Cardiac muscle cell (in vitro differentiated cells and primary cell): Measurements from ENCODE around the gene RARS1. TPM values are rescaled to one million over a fixed set of nuclear protein-coding genes. Genes with fewer than 3 reads are reported as not detected.

Source experiments
- DNase-seq, 2 donors: peaks; one replicate each; pipeline versions ENCODE4 v3.0.0 to v3.0.0-alpha.2; 2010 to 2017; ENCODE audit warnings: low read depth in 1 of 2, low spot score in 1 of 2
- H3K27ac ChIP-seq: fragments of 200-600 bp; sonication (generic); 2 replicates; pipeline ENCODE4 v1.5.1; 2016
- H3K27me3 ChIP-seq: fragments of 200-600 bp; sonication (generic); 2 replicates; pipeline ENCODE4 v1.6.0; 2016; ENCODE audit warnings: control low read depth
- H3K36me3 ChIP-seq: fragments of 200-600 bp; sonication (generic); 2 replicates; pipeline ENCODE4 v1.5.1; 2016; ENCODE audit warnings: control low read depth
- H3K4me1 ChIP-seq: fragments of 200-600 bp; sonication (generic); 2 replicates; pipeline ENCODE4 v1.8.1; 2017; ENCODE audit warnings: low read depth, mild to moderate bottlenecking, mixed run types
- H3K4me3 ChIP-seq: fragments of 200-600 bp; sonication (generic); 2 replicates; pipeline ENCODE4 v1.5.1; 2016; ENCODE audit warnings: mild to moderate bottlenecking
- H3K9me3 ChIP-seq: fragments of 200-600 bp; sonication (generic); 2 replicates; pipeline ENCODE4 v1.5.1; 2017; ENCODE audit warnings: low read depth, mild to moderate bottlenecking, control low read depth
- polyA plus RNA-seq: library from polyadenylated mRNA; unstranded; fragments of >200 nt; fragmentation: Nextera tagmentation; extraction: Ambion mirVana; gene quantifications from 2 replicates; pipeline ENCODE4 v1.2.1, GENCODE V29; 2016
- total RNA-seq: library from RNA; depleted of rRNA; stranded (reverse); fragments of >200 nt; gene quantifications from 2 replicates; pipeline ENCODE4 v1.2.3, GENCODE V29; 2016
- TF ChIP-seq, protein P1 (sequence below): IDR thresholded peaks from 2 replicates; pipeline ENCODE4 v1.5.1; 2012; ENCODE audit warnings: low read depth, mild to moderate bottlenecking, low read length

The RARS1 gene
- total and polyA plus RNA-seq, 2 experiments from 2014 or later: 68.0 to 92.7 TPM

DNA sequence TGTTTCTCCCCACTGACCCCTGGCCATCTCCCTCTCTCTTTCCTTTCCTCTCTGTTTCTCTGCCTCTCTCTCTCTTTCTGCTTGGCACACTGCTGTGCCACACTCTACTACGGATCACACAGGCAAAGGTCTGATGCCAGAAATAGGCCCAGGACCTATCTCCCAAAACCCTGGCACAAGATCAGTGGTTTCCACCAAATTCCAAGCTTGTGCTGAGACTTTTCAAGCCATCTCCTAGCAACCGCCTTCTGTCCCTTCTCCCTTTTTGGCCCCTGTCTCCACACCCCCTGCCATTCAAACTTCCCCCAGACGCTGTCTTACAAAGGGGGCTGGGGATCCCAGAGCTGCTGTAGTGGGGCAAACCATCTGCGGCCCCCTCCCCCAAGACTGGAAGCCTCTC, 38.5 kb upstream of the RARS1 start:
- Histone ChIP-seq H3K4me3 (no peak overlapping the region), H3K9me3 (no peaks in the 10 kb centered on the region), H3K36me3 (no peaks in the 10 kb centered on the region), H3K4me1 (no peaks in the 10 kb centered on the region), H3K27ac (no peak overlapping the region), H3K27me3 (no peaks in the 10 kb centered on the region)
- peak in 1 of 2 donors; percentile 20 for DNase-seq
- TF ChIP-seq, protein P1, sequence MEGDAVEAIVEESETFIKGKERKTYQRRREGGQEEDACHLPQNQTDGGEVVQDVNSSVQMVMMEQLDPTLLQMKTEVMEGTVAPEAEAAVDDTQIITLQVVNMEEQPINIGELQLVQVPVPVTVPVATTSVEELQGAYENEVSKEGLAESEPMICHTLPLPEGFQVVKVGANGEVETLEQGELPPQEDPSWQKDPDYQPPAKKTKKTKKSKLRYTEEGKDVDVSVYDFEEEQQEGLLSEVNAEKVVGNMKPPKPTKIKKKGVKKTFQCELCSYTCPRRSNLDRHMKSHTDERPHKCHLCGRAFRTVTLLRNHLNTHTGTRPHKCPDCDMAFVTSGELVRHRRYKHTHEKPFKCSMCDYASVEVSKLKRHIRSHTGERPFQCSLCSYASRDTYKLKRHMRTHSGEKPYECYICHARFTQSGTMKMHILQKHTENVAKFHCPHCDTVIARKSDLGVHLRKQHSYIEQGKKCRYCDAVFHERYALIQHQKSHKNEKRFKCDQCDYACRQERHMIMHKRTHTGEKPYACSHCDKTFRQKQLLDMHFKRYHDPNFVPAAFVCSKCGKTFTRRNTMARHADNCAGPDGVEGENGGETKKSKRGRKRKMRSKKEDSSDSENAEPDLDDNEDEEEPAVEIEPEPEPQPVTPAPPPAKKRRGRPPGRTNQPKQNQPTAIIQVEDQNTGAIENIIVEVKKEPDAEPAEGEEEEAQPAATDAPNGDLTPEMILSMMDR: no peak

DNA sequence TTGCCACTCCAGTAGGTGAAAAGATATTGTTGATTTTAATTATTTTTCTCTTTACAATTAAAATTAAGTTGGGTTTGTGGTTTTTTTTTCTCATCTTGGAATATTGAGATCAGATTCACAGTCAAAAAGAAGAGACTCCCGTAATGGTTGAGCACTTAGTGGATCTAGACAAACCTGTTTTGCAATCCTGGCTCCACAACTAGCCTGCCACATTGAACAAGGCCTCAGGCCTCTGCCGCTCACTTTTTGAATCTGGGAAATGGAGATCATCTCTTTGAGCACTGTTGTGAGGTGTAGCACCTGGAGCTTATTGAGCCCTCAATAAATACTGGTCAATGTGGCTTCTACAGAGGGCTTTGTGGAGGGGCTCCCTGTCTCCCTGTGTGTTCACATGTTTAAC, 37.1 kb upstream of the RARS1 start:
- TF ChIP-seq, protein P1: no peak
- no peaks in the 10 kb centered on the region for H3K4me1 ChIP-seq
- H3K27ac ChIP-seq: no peak overlapping the region
- H3K27me3 ChIP-seq: no peaks in the 10 kb centered on the region
- H3K36me3 ChIP-seq: no peaks in the 10 kb centered on the region
- DNase-seq: no peak
- H3K9me3 ChIP-seq: no peaks in the 10 kb centered on the region
- no peak overlapping the region for H3K4me3 ChIP-seq

DNA sequence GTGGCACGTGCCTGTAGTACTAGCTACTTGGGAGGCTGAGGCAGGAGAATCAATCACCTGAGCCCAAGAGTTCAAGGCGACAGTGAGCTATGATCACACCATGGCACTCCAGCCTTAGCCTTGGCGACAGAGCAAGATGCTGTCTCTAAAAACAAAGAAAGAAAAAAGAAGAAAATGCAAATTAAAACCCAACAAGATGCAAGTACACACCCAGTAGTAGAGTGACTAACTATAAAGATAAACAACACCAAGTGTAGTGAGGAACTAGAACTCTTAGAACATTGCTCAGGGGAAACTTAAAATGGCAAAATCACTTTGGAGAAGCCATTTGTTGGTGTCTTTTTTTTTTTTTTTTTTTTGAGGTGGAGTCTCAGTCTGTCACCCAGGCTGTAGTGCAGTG, 34.7 kb upstream of the RARS1 start:
- Histone ChIP-seq H3K4me3 (no peak overlapping the region), H3K4me1 (no peaks in the 10 kb centered on the region), H3K27ac (no peak overlapping the region), H3K27me3 (no peaks in the 10 kb centered on the region), H3K36me3 (no peaks in the 10 kb centered on the region), H3K9me3 (no peaks in the 10 kb centered on the region)
- no peak for DNase-seq
- TF ChIP-seq, protein P1: no peak

DNA sequence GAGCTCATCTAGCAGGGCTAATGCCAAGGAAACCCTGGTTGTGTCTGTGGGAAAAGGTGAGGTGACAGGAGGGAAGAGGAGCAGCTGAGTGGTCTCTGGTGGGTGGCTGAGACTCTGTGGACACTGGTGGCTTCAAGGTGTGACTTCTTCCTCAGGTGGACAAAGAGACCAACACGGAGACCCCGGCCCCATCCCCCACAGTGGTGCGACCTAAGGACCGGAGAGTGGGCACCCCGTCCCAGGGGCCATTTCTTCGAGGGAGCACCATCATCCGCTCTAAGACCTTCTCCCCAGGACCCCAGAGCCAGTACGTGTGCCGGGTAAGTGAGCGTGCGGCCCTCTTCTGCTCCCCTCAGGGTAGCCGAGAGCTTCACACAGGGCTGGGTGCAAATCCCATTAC, 31.1 kb upstream of the RARS1 start:
- TF ChIP-seq, protein P1: no peak
- Histone ChIP-seq H3K9me3 (no peaks in the 10 kb centered on the region), H3K4me1 (no peaks in the 10 kb centered on the region), H3K27me3 (no peaks in the 10 kb centered on the region), H3K36me3 (no peaks in the 10 kb centered on the region), H3K4me3 (no peak overlapping the region), H3K27ac (no peak overlapping the region)
- DNase-seq: no peak

DNA sequence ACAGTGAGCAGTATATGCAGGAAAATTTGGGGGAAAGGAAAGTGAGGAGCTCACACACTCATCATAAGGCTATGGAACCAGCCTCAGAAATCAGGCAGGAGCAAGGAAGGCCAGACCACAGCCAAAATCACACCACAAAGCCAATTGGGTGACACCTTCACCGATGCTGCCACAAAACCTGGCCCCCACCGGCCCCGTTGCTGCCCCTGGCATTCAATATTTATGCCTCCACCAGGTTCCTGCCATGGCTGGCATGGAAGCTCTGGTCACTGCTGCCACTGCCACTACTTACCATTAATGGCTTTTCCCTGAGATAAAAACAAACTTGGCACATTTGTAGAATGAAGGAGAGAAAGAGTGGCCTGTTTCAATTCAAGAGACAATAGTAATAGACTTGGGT, 28.7 kb upstream of the RARS1 start:
- TF ChIP-seq, protein P1: no peak

DNA sequence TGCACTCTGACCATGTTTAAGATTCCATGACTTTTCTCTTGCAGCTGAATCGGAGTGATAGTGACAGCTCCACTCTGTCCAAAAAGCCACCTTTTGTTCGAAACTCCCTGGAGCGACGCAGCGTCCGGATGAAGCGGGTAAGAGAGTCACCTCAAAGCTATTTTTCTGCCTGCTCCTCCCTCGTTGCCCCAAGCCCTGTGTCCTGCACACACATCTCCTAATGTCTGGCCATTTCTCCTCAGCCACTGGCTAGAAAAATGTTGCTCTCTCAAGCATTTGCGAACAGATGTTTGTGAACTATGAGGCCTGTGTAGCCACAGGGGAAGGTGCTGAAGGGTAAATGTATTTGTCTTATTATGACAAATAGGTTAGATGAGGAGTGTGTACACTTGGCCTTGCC, 25.7 kb upstream of the RARS1 start:
- Histone ChIP-seq H3K36me3 (no peaks in the 10 kb centered on the region), H3K27me3 (no peaks in the 10 kb centered on the region), H3K4me3 (no peak overlapping the region), H3K9me3 (no peaks in the 10 kb centered on the region), H3K4me1 (no peaks in the 10 kb centered on the region), H3K27ac (no peak overlapping the region)
- TF ChIP-seq, protein P1: no peak
- DNase-seq: no peak

More for the DNA sequence above, 28.7 kb upstream of the RARS1 start:
- no peak for DNase-seq
- Histone ChIP-seq H3K4me1 (no peaks in the 10 kb centered on the region), H3K27ac (no peak overlapping the region), H3K36me3 (no peaks in the 10 kb centered on the region), H3K27me3 (no peaks in the 10 kb centered on the region), H3K4me3 (no peak overlapping the region), H3K9me3 (no peaks in the 10 kb centered on the region)
